Rectal smooth muscle tissue (tissue), 1 donor: ENCODE measurements around the gene CEP131.

Experiments used
- H3K27ac ChIP-seq: one replicate; pipeline ENCODE4 v1.7.0; 2013; ENCODE audit warnings: low read depth, low read length, inconsistent platforms
- H3K27me3 ChIP-seq: one replicate; pipeline ENCODE4 v1.7.0; 2013; ENCODE audit warnings: low read length; ENCODE audit not compliant: control insufficient read depth, insufficient read depth
- H3K36me3 ChIP-seq: one replicate; pipeline ENCODE4 v1.7.0; 2013; ENCODE audit warnings: low read length; ENCODE audit not compliant: control insufficient read depth, insufficient read depth
- H3K4me1 ChIP-seq: one replicate; pipeline ENCODE4 v1.7.0; 2013; ENCODE audit warnings: low read length; ENCODE audit not compliant: control insufficient read depth, insufficient read depth
- H3K4me3 ChIP-seq: one replicate; pipeline ENCODE4 v1.7.0; 2013; ENCODE audit warnings: low read length
- H3K9ac ChIP-seq: one replicate; pipeline ENCODE4 v1.7.0; 2013; ENCODE audit warnings: low read length

CEP131 gene

GRCh38 chr17:81189670-81190530 is 32.9 kb downstream of the CEP131 start:
- Histone ChIP-seq H3K9ac (no peak overlapping the region), H3K27me3 (no peaks in the 10 kb centered on the region), H3K36me3 (no peaks in the 10 kb centered on the region), H3K27ac (no peak overlapping the region), H3K4me1 (no peaks in the 10 kb centered on the region), H3K4me3 (no peak overlapping the region)

GRCh38 chr17:81189016-81189415 is 33.7 kb downstream of the CEP131 start:
- no peak overlapping the region for H3K4me3 ChIP-seq
- no peaks in the 10 kb centered on the region for H3K4me1 ChIP-seq
- H3K27me3 ChIP-seq, result no peaks in the 10 kb centered on the region
- H3K9ac ChIP-seq, result no peak overlapping the region
- H3K27ac ChIP-seq, result no peak overlapping the region
- no peaks in the 10 kb centered on the region for H3K36me3 ChIP-seq

- Histone ChIP-seq H3K4me3 (no peak overlapping the region), H3K27me3 (no peaks in the 10 kb centered on the region), H3K36me3 (no peaks in the 10 kb centered on the region), H3K27ac (no peak overlapping the region), H3K9ac (no peak overlapping the region), H3K4me1 (no peaks in the 10 kb centered on the region)
These were observed 34.3 kb downstream of the CEP131 start for GRCh38 chr17:81188491-81188840.

GRCh38 chr17:81187586-81188490 is 34.9 kb downstream of the CEP131 start:
- Histone ChIP-seq H3K27ac (no peak overlapping the region), H3K4me3 (no peak overlapping the region), H3K9ac (no peak overlapping the region), H3K36me3 (no peaks in the 10 kb centered on the region), H3K4me1 (no peaks in the 10 kb centered on the region), H3K27me3 (no peaks in the 10 kb centered on the region)

- H3K27ac ChIP-seq, result no peak overlapping the region
- H3K4me3 ChIP-seq, result no peak overlapping the region
- H3K36me3 ChIP-seq, result no peaks in the 10 kb centered on the region
- H3K4me1 ChIP-seq, result no peaks in the 10 kb centered on the region
- H3K27me3 ChIP-seq, result no peaks in the 10 kb centered on the region
- H3K9ac ChIP-seq, result no peak overlapping the region
These were observed 35.6 kb downstream of the CEP131 start for GRCh38 chr17:81187120-81187519.

- no peaks in the 10 kb centered on the region for H3K4me1 ChIP-seq
- no peak overlapping the region for H3K9ac ChIP-seq
- no peaks in the 10 kb centered on the region for H3K27me3 ChIP-seq
- no peaks in the 10 kb centered on the region for H3K36me3 ChIP-seq
- H3K4me3 ChIP-seq, result no peak overlapping the region
- H3K27ac ChIP-seq, result no peak overlapping the region
These were observed 36.6 kb downstream of the CEP131 start for GRCh38 chr17:81186203-81186602.

GRCh38 chr17:81184555-81184954 is 38.2 kb downstream of the CEP131 start:
- no peak overlapping the region for H3K27ac ChIP-seq
- H3K36me3 ChIP-seq, result no peaks in the 10 kb centered on the region
- no peak overlapping the region for H3K4me3 ChIP-seq
- no peaks in the 10 kb centered on the region for H3K27me3 ChIP-seq
- H3K4me1 ChIP-seq, result no peaks in the 10 kb centered on the region
- H3K9ac ChIP-seq, result no peak overlapping the region

- Histone ChIP-seq H3K4me1 (no peaks in the 10 kb centered on the region), H3K36me3 (no peaks in the 10 kb centered on the region), H3K9ac (no peak overlapping the region), H3K27me3 (no peaks in the 10 kb centered on the region), H3K27ac (no peak overlapping the region), H3K4me3 (no peak overlapping the region)
These were observed 39.0 kb downstream of the CEP131 start for GRCh38 chr17:81183807-81184206.

GRCh38 chr17:81183316-81183715 is 39.4 kb downstream of the CEP131 start:
- H3K27me3 ChIP-seq, result no peaks in the 10 kb centered on the region
- H3K4me3 ChIP-seq, result no peak overlapping the region
- no peak overlapping the region for H3K9ac ChIP-seq
- H3K27ac ChIP-seq, result no peak overlapping the region
- H3K36me3 ChIP-seq, result no peaks in the 10 kb centered on the region
- no peaks in the 10 kb centered on the region for H3K4me1 ChIP-seq

- Histone ChIP-seq H3K4me3 (no peak overlapping the region), H3K27ac (no peak overlapping the region), H3K9ac (no peak overlapping the region), H3K36me3 (no peaks in the 10 kb centered on the region), H3K27me3 (no peaks in the 10 kb centered on the region), H3K4me1 (no peaks in the 10 kb centered on the region)
These were observed 40.2 kb downstream of the CEP131 start for GRCh38 chr17:81182596-81182995.

GRCh38 chr17:81181811-81182185 is 41.0 kb downstream of the CEP131 start:
- Histone ChIP-seq H3K27ac (no peak overlapping the region), H3K4me3 (no peak overlapping the region), H3K36me3 (no peaks in the 10 kb centered on the region), H3K4me1 (no peaks in the 10 kb centered on the region), H3K27me3 (no peaks in the 10 kb centered on the region), H3K9ac (no peak overlapping the region)

GRCh38 chr17:81180836-81181810 is 41.6 kb downstream of the CEP131 start:
- Histone ChIP-seq H3K27me3 (no peaks in the 10 kb centered on the region), H3K27ac (no peak overlapping the region), H3K4me1 (no peaks in the 10 kb centered on the region), H3K4me3 (no peak overlapping the region), H3K9ac (no peak overlapping the region), H3K36me3 (no peaks in the 10 kb centered on the region)
